ENCODE measurements around the gene FUT1. TPM values are rescaled to one million over a fixed set of nuclear protein-coding genes. Genes with fewer than 3 reads are reported as not detected.

FUT1 gene
- total and polyA plus RNA-seq, 9 of the 15 experiments (the other 6 are each of a cell fraction or from before 2014, with no cell fraction given): 2.3 to 18.5 (median 8.8) TPM

- TF ChIP-seq RHOXF2B (CRISPR knock-in tag; conservative IDR thresholded peaks at IDR 0.05): no peak
- TF ChIP-seq MLX (CRISPR knock-in tag; conservative IDR thresholded peaks at IDR 0.05): no peak
- no peak for TF ChIP-seq PTRF (tag; IDR thresholded peaks at IDR 0.05)
- TF ChIP-seq RFX5 (IDR thresholded peaks at IDR 0.05; ENCODE audit: low read depth, low read length): no peak
- no peak for TF ChIP-seq RBM15 (IDR thresholded peaks at IDR 0.05; ENCODE audit: insufficient read depth, low read length)
- no peak for TF ChIP-seq NR2F6 (CRISPR knock-in tag; IDR thresholded peaks at IDR 0.05)
- TF ChIP-seq KAT8 (IDR thresholded peaks at IDR 0.05; ENCODE audit: low read depth): no peak
- no peak for TF ChIP-seq ZNF41 (CRISPR knock-in tag; conservative IDR thresholded peaks at IDR 0.05)
- peak; percentile 95 to 96 for TF ChIP-seq RAD21 (CRISPR knock-in tag; conservative IDR thresholded peaks at IDR 0.05 in 1 of 2, IDR thresholded peaks at IDR 0.05 in 1 of 2)
- no peak for TF ChIP-seq NCOA2 (IDR thresholded peaks at IDR 0.05; ENCODE audit: partially characterized antibody in 2 of 2)
- no peak for TF ChIP-seq GTF2E2 (tag; IDR thresholded peaks at IDR 0.05)
- no peak; the same call in 1 of the 2 replicates for TF ChIP-seq SMAD2 (IDR thresholded peaks at IDR 0.05; ENCODE audit: low read depth, low read length)
- peak; percentile 95 for TF ChIP-seq ELF2 (CRISPR knock-in tag; IDR thresholded peaks at IDR 0.05)
- peak; percentile 57; the same call in 1 of the 2 replicates for TF ChIP-seq KLF1 (tag; IDR thresholded peaks at IDR 0.05)
- no peak for TF ChIP-seq TCF7 (IDR thresholded peaks at IDR 0.05; ENCODE audit: borderline replicate concordance)
- TF ChIP-seq TAF9B (IDR thresholded peaks at IDR 0.05; ENCODE audit: partially characterized antibody): no peak
- TF ChIP-seq TCF7L2 (IDR thresholded peaks at IDR 0.05; ENCODE audit: low read depth, low read length): no peak
- no peak for TF ChIP-seq PATZ1 (CRISPR knock-in tag; IDR thresholded peaks at IDR 0.05; ENCODE audit: borderline replicate concordance)
- no peak for TF ChIP-seq RBM25 (IDR thresholded peaks at IDR 0.05; ENCODE audit: low read depth, low read length, severe bottlenecking)
- peak; percentile 77 for TF ChIP-seq FOXP1 (CRISPR knock-in tag; IDR thresholded peaks at IDR 0.05)
- no peak for TF ChIP-seq THAP12 (CRISPR knock-in tag; IDR thresholded peaks at IDR 0.05)
- TF ChIP-seq CCNT2 (IDR thresholded peaks at IDR 0.05; ENCODE audit: borderline replicate concordance, extremely low read depth, insufficient read length, low read depth, low read length): no peak
- peak in 1 of 2 experiments; percentile 29; a peak in 2 of 4 replicates for TF ChIP-seq RCOR1 (IDR thresholded peaks at IDR 0.05; ENCODE audit: borderline replicate concordance in 1 of 2, low read depth in 2 of 2, low read length in 2 of 2)
- TF ChIP-seq ZNF165 (CRISPR knock-in tag; IDR thresholded peaks at IDR 0.05; ENCODE audit: borderline replicate concordance): no peak
- TF ChIP-seq ZNF445 (CRISPR knock-in tag; IDR thresholded peaks at IDR 0.05; ENCODE audit: low read depth): no peak
Measured at GRCh38 chr19:48795055-48795684, 42.7 kb upstream of the FUT1 start (continued).

Measured in K562 (cell line).